Activated CD8-positive, alpha-beta memory T cell treated with anti-CD3 and anti-CD28 coated beads, Interleukin-2, amount 50 U/mL, for 48 hours (primary cell): ENCODE results near the gene ZNF385A.
"Not testable (repeated sequence)": the region's sequence is repeated elsewhere in the genome, so short reads cannot be mapped to it uniquely, and the experiment has no call there.

Source experiments
- DNase-seq: peaks from one replicate; pipeline ENCODE4 v3.0.0-alpha.2; 2020

ZNF385A gene

GRCh38 chr12:54372113-54372806 is 12.3 kb downstream of the ZNF385A start:
- DNase-seq = no peak

GRCh38 chr12:54371328-54372112 is 13.0 kb downstream of the ZNF385A start:
- DNase-seq = no peak

- DNase-seq = no peak
Observed at GRCh38 chr12:54370171-54370730, 14.3 kb downstream of the ZNF385A start.

- no peak for DNase-seq
Observed at GRCh38 chr12:54369597-54370131, 14.9 kb downstream of the ZNF385A start.

- peak; percentile 94 for DNase-seq
Observed at GRCh38 chr12:54368709-54369596, 15.6 kb downstream of the ZNF385A start.

- DNase-seq = no peak
Observed at GRCh38 chr12:54368025-54368708, 16.4 kb downstream of the ZNF385A start.

GRCh38 chr12:54364413-54364812 is 20.1 kb downstream of the ZNF385A start, which contains the start of gene GPR84:
Gene GPR84, minus strand, starts transcription at chr12:54364486. Its CDS starts 635 bp downstream, at chr12:54363851.
- DNase-seq = no peak

GRCh38 chr12:54363618-54364017 is 20.9 kb downstream of the ZNF385A start:
- DNase-seq = no peak

GRCh38 chr12:54363047-54363446 is 21.5 kb downstream of the ZNF385A start:
- DNase-seq = no peak

GRCh38 chr12:54360717-54361456 is 23.6 kb downstream of the ZNF385A start:
- DNase-seq = peak; percentile 74

- no peak for DNase-seq
Observed at GRCh38 chr12:54359762-54360351, 24.7 kb downstream of the ZNF385A start.

- peak; percentile 91 for DNase-seq
Observed at GRCh38 chr12:54358945-54359761, 25.4 kb downstream of the ZNF385A start.

- no peak for DNase-seq
Observed at GRCh38 chr12:54358191-54358944, 26.2 kb downstream of the ZNF385A start.

- DNase-seq = no peak
Observed at GRCh38 chr12:54357506-54358190, 26.9 kb downstream of the ZNF385A start.

GRCh38 chr12:54356951-54357356 is 27.6 kb downstream of the ZNF385A start:
- DNase-seq = no peak

- no peak for DNase-seq
Observed at GRCh38 chr12:54356228-54356627, 28.3 kb downstream of the ZNF385A start.

- DNase-seq = no peak
Observed at GRCh38 chr12:54355104-54355815, 29.3 kb downstream of the ZNF385A start.

- DNase-seq = not testable (repeated sequence)
Observed at GRCh38 chr12:54354271-54354670, 30.3 kb downstream of the ZNF385A start.
